Measurements from ENCODE around the gene UNC13B.

The UNC13B gene

GRCh38 chr9:35453786-35454185 is 292.0 kb downstream of the UNC13B start:
- no peak for DNase-seq
